Measurements from ENCODE around the gene ANK3. TPM values are rescaled to one million over a fixed set of nuclear protein-coding genes. Genes with fewer than 3 reads are reported as not detected.
"Not testable (repeated sequence)": the region's sequence is repeated elsewhere in the genome, so short reads cannot be mapped to it uniquely, and the experiment has no call there.

ANK3 gene
- total RNA-seq, 1 donor from 2014 or later: 192 TPM

GRCh38 chr10:60296073-60296472, 93.6 kb downstream of the ANK3 start:
- ATAC-seq (ENCODE audit: poor library complexity): peak; percentile 36
- no peak for DNase-seq
- intact Hi-C loops (cut with DNase I): no loop called here

GRCh38 chr10:60295028-60295937, 94.4 kb downstream of the ANK3 start:
- no peak for ATAC-seq (ENCODE audit: poor library complexity)
- intact Hi-C loops (cut with DNase I): no loop called here

GRCh38 chr10:60293581-60294175, 96.0 kb downstream of the ANK3 start:
- ATAC-seq (ENCODE audit: poor library complexity): no peak
- DNase-seq: no peak
- intact Hi-C loops (cut with DNase I): no loop called here

More at GRCh38 chr10:60295028-60295937, 94.4 kb downstream of the ANK3 start:
- no peak for DNase-seq

GRCh38 chr10:60292998-60293397, 96.7 kb downstream of the ANK3 start:
- intact Hi-C loops (cut with DNase I): no loop called here
- ATAC-seq (ENCODE audit: poor library complexity): no peak
- DNase-seq: no peak

DNA sequence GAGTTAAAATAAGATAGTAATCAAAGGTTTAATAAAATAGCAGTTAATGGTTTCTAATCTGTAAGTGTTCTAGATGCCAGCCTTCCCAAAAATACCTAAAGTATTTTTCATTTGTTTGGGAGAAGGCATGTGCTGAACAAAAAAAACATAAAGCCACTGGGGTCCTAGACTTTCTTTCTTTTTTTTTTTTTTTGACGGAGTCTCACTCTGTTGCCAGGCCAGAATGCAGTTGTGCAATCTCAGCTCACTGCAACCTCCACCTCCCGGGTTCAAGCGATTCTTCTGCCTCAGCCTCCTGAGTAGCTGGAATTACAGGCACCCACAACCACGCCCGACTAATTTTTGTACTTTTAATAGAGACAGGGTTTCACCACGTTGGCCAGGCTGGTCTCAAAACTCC, 97.1 kb downstream of the ANK3 start:
- DNase-seq; ATAC-seq (ENCODE audit: poor library complexity); intact Hi-C loops (cut with DNase I): not testable (repeated sequence)

GRCh38 chr10:60291344-60291930, 98.2 kb downstream of the ANK3 start:
- ATAC-seq (ENCODE audit: poor library complexity) (peak; percentile 25), DNase-seq (no peak)
- intact Hi-C loops (cut with DNase I): no loop called here

DNA sequence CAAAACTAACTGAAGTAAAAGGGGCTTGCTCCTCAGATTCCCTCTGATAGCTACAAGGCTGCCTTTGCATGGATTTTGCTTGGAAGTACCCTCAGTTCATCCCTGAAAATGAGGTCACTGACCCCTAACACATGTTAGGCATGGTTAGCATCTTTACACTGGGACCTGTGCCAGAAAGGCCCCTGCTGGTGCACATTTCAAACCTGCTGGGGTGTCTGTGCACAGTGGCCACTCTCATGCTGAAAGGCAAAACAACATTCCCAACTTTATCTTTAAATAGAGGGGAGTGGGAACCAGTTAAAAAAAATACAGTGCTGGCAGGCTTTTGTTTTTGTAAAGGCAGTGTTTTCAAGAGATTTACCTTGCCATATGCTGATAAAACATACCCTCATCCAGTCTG, 99.1 kb downstream of the ANK3 start:
- intact Hi-C loops (cut with DNase I): no loop called here
- DNase-seq (no peak), ATAC-seq (ENCODE audit: poor library complexity) (no peak)

- peak; percentile 40 for ATAC-seq (ENCODE audit: poor library complexity)
- no peak for DNase-seq
- intact Hi-C loops (cut with DNase I): no loop called here
Measured at GRCh38 chr10:60289800-60290199, 99.9 kb downstream of the ANK3 start.

DNA sequence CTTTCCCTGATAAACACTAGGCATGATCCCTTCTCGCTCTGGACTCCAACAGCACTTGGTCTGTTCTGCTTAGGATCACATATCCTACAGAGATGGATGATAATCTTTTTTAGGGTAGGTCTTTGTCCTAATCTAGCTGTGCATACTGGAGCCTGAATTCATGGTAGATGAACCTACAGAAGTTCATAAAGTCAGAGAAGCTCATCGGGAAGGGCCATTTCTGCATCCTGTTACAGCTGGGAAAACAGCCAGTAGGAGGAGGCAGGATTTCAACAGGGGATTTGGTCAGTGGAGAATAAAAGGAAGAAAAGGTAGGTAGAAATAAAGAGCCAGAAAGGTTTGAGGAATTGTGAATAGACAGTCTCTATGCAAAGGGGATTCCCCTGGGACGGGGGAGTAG, 101.4 kb downstream of the ANK3 start:
- intact Hi-C loops (cut with DNase I): no loop called here
- ATAC-seq (ENCODE audit: poor library complexity) (no peak), DNase-seq (no peak)

- DNase-seq: no peak
- intact Hi-C loops (cut with DNase I): no loop called here
- no peak for ATAC-seq (ENCODE audit: poor library complexity)
Measured at GRCh38 chr10:60286559-60286958, 103.1 kb downstream of the ANK3 start.

- no peak for DNase-seq
- no peak for ATAC-seq (ENCODE audit: poor library complexity)
- intact Hi-C loops (cut with DNase I): no loop called here
Measured at GRCh38 chr10:60283397-60283796, 106.3 kb downstream of the ANK3 start.

- DNase-seq: no peak
- intact Hi-C loops (cut with DNase I): no loop called here
- peak; percentile 16 for ATAC-seq (ENCODE audit: poor library complexity)
Measured at GRCh38 chr10:60282771-60283353, 106.8 kb downstream of the ANK3 start.

GRCh38 chr10:60281792-60282353, 107.8 kb downstream of the ANK3 start:
- no peak for DNase-seq
- peak; percentile 87 for ATAC-seq (ENCODE audit: poor library complexity)
- intact Hi-C loops (cut with DNase I): no loop called here

DNA sequence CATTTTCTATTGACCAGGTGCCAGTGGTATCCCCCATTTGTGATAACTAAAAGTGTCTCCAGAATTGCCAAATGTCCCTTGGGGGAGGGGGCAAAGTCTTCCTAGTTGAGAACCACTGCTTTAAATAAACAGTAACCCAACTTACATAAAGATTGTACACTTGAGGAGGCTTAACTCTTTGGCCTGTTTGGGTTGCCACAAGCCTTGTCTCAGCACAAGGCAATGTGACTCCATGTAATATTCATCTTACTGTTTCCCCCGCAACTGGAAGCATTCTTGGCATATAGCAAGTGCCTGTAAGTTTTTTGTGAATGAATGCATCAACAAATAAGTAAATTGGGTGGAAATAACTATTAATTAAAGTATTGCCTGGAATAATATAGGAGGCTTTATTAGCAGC, 108.3 kb downstream of the ANK3 start:
- DNase-seq (no peak), ATAC-seq (ENCODE audit: poor library complexity) (peak; percentile 35)
- intact Hi-C loops (cut with DNase I): no loop called here

DNA sequence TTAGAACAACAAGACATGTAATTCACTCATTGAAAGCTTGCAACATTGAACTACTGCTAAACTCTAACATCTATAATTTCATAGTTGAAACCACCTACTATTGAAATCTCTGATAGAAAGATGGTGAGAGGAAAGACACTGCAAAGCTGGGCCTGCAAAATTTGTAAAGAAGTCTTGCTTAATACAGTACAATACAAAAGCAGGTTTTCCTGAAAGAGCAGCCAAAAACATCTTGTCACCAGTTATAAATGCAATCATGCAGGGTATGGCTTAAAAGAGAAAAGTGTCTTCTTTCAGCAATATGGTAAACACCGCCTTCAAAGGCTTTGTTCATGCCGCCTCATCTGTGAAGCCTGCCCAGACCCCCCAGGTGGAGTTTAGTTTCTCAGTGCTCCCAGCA, 109.2 kb downstream of the ANK3 start:
- DNase-seq (no peak), ATAC-seq (ENCODE audit: poor library complexity) (no peak)
- intact Hi-C loops (cut with DNase I): no loop called here

DNA sequence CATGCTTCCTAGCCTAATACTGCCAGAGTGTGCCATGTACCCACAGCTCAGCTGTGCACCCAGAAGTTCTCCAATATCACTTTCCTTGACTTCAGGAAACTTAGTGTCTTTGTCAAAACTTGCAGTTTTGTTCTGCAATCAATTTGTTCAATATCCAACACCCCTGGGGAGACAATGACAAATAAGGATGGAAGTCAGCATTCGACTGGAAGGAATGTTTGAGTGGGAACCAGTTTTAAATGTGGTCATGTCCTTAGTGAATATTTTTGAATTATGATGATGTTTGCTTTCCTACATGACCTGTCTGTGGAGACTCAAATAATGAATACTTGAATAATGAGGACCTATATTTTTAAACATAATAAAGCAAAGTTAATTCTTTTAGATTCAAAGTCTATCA, 112.0 kb downstream of the ANK3 start:
- ATAC-seq (ENCODE audit: poor library complexity): no peak
- intact Hi-C loops (cut with DNase I): no loop called here
- DNase-seq: no peak

GRCh38 chr10:60276232-60276631, 113.4 kb downstream of the ANK3 start:
- DNase-seq: no peak
- intact Hi-C loops (cut with DNase I): no loop called here
- no peak for ATAC-seq (ENCODE audit: poor library complexity)

DNA sequence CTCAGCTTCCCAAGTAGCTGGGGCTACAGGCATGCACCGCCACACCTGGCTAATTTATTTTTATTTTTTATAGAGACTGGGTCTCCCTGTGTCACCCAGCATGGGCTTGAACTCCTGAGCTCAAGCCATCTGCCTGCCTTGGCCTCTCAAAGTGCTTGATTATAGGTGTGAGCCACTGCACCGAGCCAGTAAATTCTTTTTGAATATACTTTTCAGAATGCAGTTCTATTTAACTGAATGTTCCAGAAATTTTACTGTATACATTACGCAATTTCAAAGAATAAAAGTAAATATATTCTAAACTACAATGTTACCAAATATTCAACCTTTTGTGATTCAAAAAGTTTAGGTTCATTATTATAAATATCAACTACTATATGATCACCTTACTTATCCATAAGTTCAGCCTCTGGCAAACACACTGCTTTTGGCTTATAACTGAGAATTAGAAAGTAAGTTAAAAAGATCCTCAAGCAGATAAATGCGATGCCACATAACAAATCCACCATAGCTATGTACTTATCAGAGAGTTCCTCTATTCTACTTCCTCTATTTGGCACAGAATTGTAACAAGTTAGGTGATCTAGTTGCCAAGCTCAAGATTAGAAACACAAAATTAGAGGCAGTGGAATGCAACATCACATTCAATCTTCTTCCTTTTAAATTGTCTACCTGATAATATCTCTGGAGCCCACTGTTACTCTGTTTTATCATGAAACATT, 118.2 kb downstream of the ANK3 start:
- intact Hi-C loops (cut with DNase I): no loop called here
- ATAC-seq (ENCODE audit: poor library complexity): peak; percentile 21
- DNase-seq: no peak

GRCh38 chr10:60270426-60270825, 119.2 kb downstream of the ANK3 start:
- intact Hi-C loops (cut with DNase I): no loop called here
- no peak for ATAC-seq (ENCODE audit: poor library complexity)

More at GRCh38 chr10:60270426-60270825, 119.2 kb downstream of the ANK3 start:
- no peak for DNase-seq

All from Right ventricle myocardium superior (tissue), 1 donor.